ENCODE results near the gene DOCK4.

The DOCK4 gene

GRCh38 chr7:111855161-111855841 lies 350.9 kb downstream of the DOCK4 start:
- Histone ChIP-seq H3K27me3 (ENCODE audit: insufficient read depth, low read length) (no peaks in the 10 kb centered on the region), H3K79me1 (ENCODE audit: low read length) (no peaks in the 10 kb centered on the region), H4K8ac (ENCODE audit: low read depth, low read length) (no peak overlapping the region), H3K79me2 (ENCODE audit: control insufficient read depth, insufficient read depth, low read length, poor library complexity) (no peaks in the 10 kb centered on the region), H4K12ac (ENCODE audit: low read depth, low read length) (no peak overlapping the region), H3K4me3 (ENCODE audit: low read depth, low read length) (no peak overlapping the region), H2BK5ac (ENCODE audit: low read depth, low read length, poor library complexity) (no peak overlapping the region), H4K91ac (ENCODE audit: low read depth, low read length) (no peak overlapping the region), H3K9me3 (ENCODE audit: insufficient read depth, low read depth, low read length) (no peaks in the 10 kb centered on the region), H3K4me2 (ENCODE audit: low read length) (no peak overlapping the region), H3K4me1 (ENCODE audit: control insufficient read depth in 1 of 2, insufficient read depth in 2 of 2, low read length in 2 of 2) (no peaks in the 10 kb centered on the region), H2AK5ac (ENCODE audit: low read length) (no peak overlapping the region), H3K27ac (ENCODE audit: low read depth, low read length) (no peak overlapping the region), H3K14ac (ENCODE audit: low read length) (no peak overlapping the region), H3K4ac (ENCODE audit: low read depth, low read length) (no peak overlapping the region), H3K36me3 (ENCODE audit: control insufficient read depth in 1 of 2, insufficient read depth in 2 of 2, low read length in 2 of 2) (peaks cover 0 to under 1% of the 10 kb centered on the region in 2 experiments), H2AFZ (ENCODE audit: insufficient read depth, low read length, poor library complexity) (no peak overlapping the region), H2BK120ac (ENCODE audit: insufficient read depth, low read length, poor library complexity) (no peak overlapping the region), H2BK12ac (ENCODE audit: low read length) (no peak overlapping the region), H3K23ac (ENCODE audit: low read length) (no peak overlapping the region), H3K18ac (ENCODE audit: low read length) (no peak overlapping the region), H3K9ac (ENCODE audit: low read length) (no peak overlapping the region)
- WGBS (ENCODE audit: extremely low coverage, insufficient coverage, insufficient read length) = no CpG with 5 or more reads among the region's 4 CpGs
- DNase-seq = peak; percentile 4 to 61

- H3K14ac ChIP-seq (ENCODE audit: low read length) = no peak overlapping the region
- H3K4ac ChIP-seq (ENCODE audit: low read depth, low read length) = no peak overlapping the region
- H4K8ac ChIP-seq (ENCODE audit: low read depth, low read length) = no peak overlapping the region
- H3K9ac ChIP-seq (ENCODE audit: low read length) = no peak overlapping the region
- H4K12ac ChIP-seq (ENCODE audit: low read depth, low read length) = no peak overlapping the region
- H2BK12ac ChIP-seq (ENCODE audit: low read length) = no peak overlapping the region
- no peak overlapping the region for H3K18ac ChIP-seq (ENCODE audit: low read length)
- no peaks in the 10 kb centered on the region for H3K27me3 ChIP-seq (ENCODE audit: insufficient read depth, low read length)
- no peak overlapping the region for H2AFZ ChIP-seq (ENCODE audit: insufficient read depth, low read length, poor library complexity)
- H3K23ac ChIP-seq (ENCODE audit: low read length) = no peak overlapping the region
- H2AK5ac ChIP-seq (ENCODE audit: low read length) = no peak overlapping the region
- no peaks in the 10 kb centered on the region for H3K79me1 ChIP-seq (ENCODE audit: low read length)
- H3K4me3 ChIP-seq (ENCODE audit: low read depth, low read length) = no peak overlapping the region
- no peak overlapping the region for H2BK5ac ChIP-seq (ENCODE audit: low read depth, low read length, poor library complexity)
- H3K9me3 ChIP-seq (ENCODE audit: insufficient read depth, low read depth, low read length) = no peaks in the 10 kb centered on the region
- no peak overlapping the region for H3K27ac ChIP-seq (ENCODE audit: low read depth, low read length)
- no peaks in the 10 kb centered on the region for H3K4me1 ChIP-seq (ENCODE audit: control insufficient read depth in 1 of 2, insufficient read depth in 2 of 2, low read length in 2 of 2)
- no peak overlapping the region for H4K91ac ChIP-seq (ENCODE audit: low read depth, low read length)
- no peak overlapping the region for H2BK120ac ChIP-seq (ENCODE audit: insufficient read depth, low read length, poor library complexity)
- H3K79me2 ChIP-seq (ENCODE audit: control insufficient read depth, insufficient read depth, low read length, poor library complexity) = no peaks in the 10 kb centered on the region
- no CpG with 5 or more reads among the region's 10 CpGs for WGBS (ENCODE audit: extremely low coverage, insufficient coverage, insufficient read length)
- no peaks in the 10 kb centered on the region for H3K36me3 ChIP-seq (ENCODE audit: control insufficient read depth in 1 of 2, insufficient read depth in 2 of 2, low read length in 2 of 2)
- no peak overlapping the region for H3K4me2 ChIP-seq (ENCODE audit: low read length)
- peak in 1 of 2 donors; percentile 16 for DNase-seq
These were observed 352.8 kb downstream of the DOCK4 start for GRCh38 chr7:111853201-111853990.

DNA sequence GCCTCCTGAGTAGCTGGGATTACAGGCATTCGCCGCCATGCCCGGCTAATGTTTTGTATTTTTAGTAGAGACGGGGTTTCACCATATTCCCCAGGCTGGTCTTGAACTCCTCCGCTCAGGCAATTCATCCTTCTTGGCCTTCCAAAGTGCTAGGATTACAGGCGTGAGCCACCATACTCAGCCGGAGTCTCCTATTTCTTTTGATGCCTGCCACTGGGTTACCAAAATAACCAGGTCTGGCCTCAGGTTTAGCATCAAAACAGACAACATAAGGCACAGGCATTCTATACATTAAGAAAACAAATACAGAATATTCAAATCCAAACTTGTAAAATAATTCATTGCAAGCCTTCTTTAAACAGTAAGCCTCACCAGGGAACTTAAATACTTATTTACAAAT lies 354.1 kb downstream of the DOCK4 start:
- no peaks in the 10 kb centered on the region for H3K27me3 ChIP-seq (ENCODE audit: insufficient read depth, low read length)
- no peak overlapping the region for H3K14ac ChIP-seq (ENCODE audit: low read length)
- H3K4me2 ChIP-seq (ENCODE audit: low read length) = no peak overlapping the region
- H3K9ac ChIP-seq (ENCODE audit: low read length) = no peak overlapping the region
- H2AFZ ChIP-seq (ENCODE audit: insufficient read depth, low read length, poor library complexity) = no peak overlapping the region
- H3K23ac ChIP-seq (ENCODE audit: low read length) = no peak overlapping the region
- H2AK5ac ChIP-seq (ENCODE audit: low read length) = no peak overlapping the region
- no peaks in the 10 kb centered on the region for H3K4me1 ChIP-seq (ENCODE audit: control insufficient read depth in 1 of 2, insufficient read depth in 2 of 2, low read length in 2 of 2)
- H2BK12ac ChIP-seq (ENCODE audit: low read length) = no peak overlapping the region
- no peak overlapping the region for H3K4ac ChIP-seq (ENCODE audit: low read depth, low read length)
- H2BK120ac ChIP-seq (ENCODE audit: insufficient read depth, low read length, poor library complexity) = no peak overlapping the region
- no peaks in the 10 kb centered on the region for H3K79me1 ChIP-seq (ENCODE audit: low read length)
- H3K27ac ChIP-seq (ENCODE audit: low read depth, low read length) = no peak overlapping the region
- no peaks in the 10 kb centered on the region for H3K79me2 ChIP-seq (ENCODE audit: control insufficient read depth, insufficient read depth, low read length, poor library complexity)
- no peak overlapping the region for H2BK5ac ChIP-seq (ENCODE audit: low read depth, low read length, poor library complexity)
- no peak for DNase-seq
- no peak overlapping the region for H3K4me3 ChIP-seq (ENCODE audit: low read depth, low read length)
- no peaks in the 10 kb centered on the region for H3K9me3 ChIP-seq (ENCODE audit: insufficient read depth, low read depth, low read length)
- H3K36me3 ChIP-seq (ENCODE audit: control insufficient read depth in 1 of 2, insufficient read depth in 2 of 2, low read length in 2 of 2) = no peaks in the 10 kb centered on the region
- no peak overlapping the region for H4K91ac ChIP-seq (ENCODE audit: low read depth, low read length)
- no CpG with 5 or more reads among the region's 7 CpGs for WGBS (ENCODE audit: extremely low coverage, insufficient coverage, insufficient read length)
- no peak overlapping the region for H4K8ac ChIP-seq (ENCODE audit: low read depth, low read length)
- no peak overlapping the region for H4K12ac ChIP-seq (ENCODE audit: low read depth, low read length)
- H3K18ac ChIP-seq (ENCODE audit: low read length) = no peak overlapping the region

DNA sequence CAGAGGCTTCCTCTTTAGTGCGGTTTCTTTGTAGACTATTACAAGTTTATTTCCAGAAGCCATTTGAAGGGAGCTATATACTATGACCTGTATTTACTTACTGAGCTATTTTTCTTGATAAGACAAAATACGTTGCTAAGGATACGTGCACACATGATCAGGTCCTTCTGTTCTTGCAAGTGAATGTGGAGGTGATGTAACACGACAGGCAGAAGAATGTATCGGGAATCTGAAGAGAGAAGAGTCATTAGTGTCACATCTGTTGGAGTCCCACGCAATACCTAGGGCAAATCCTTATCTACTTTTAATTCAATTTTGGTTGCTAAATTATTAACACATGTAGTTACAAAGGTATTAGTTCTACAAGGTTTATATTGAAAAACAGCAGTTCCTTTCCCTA lies 359.3 kb downstream of the DOCK4 start:
- Histone ChIP-seq H3K4ac (ENCODE audit: low read depth, low read length) (no peak overlapping the region), H3K4me2 (ENCODE audit: low read length) (no peak overlapping the region), H3K14ac (ENCODE audit: low read length) (no peak overlapping the region), H4K12ac (ENCODE audit: low read depth, low read length) (no peak overlapping the region), H3K23ac (ENCODE audit: low read length) (no peak overlapping the region), H3K4me1 (ENCODE audit: control insufficient read depth in 1 of 2, insufficient read depth in 2 of 2, low read length in 2 of 2) (no peaks in the 10 kb centered on the region), H3K36me3 (ENCODE audit: control insufficient read depth in 1 of 2, insufficient read depth in 2 of 2, low read length in 2 of 2) (peaks cover 0 to 5% of the 10 kb centered on the region in 2 experiments), H3K18ac (ENCODE audit: low read length) (no peak overlapping the region), H2AFZ (ENCODE audit: insufficient read depth, low read length, poor library complexity) (no peak overlapping the region), H4K8ac (ENCODE audit: low read depth, low read length) (no peak overlapping the region), H3K27ac (ENCODE audit: low read depth, low read length) (no peak overlapping the region), H3K9ac (ENCODE audit: low read length) (no peak overlapping the region), H3K79me2 (ENCODE audit: control insufficient read depth, insufficient read depth, low read length, poor library complexity) (no peaks in the 10 kb centered on the region), H2BK120ac (ENCODE audit: insufficient read depth, low read length, poor library complexity) (no peak overlapping the region), H3K79me1 (ENCODE audit: low read length) (no peaks in the 10 kb centered on the region), H3K27me3 (ENCODE audit: insufficient read depth, low read length) (no peaks in the 10 kb centered on the region), H2BK12ac (ENCODE audit: low read length) (no peak overlapping the region), H3K4me3 (ENCODE audit: low read depth, low read length) (no peak overlapping the region), H2BK5ac (ENCODE audit: low read depth, low read length, poor library complexity) (no peak overlapping the region), H3K9me3 (ENCODE audit: insufficient read depth, low read depth, low read length) (no peaks in the 10 kb centered on the region), H2AK5ac (ENCODE audit: low read length) (no peak overlapping the region), H4K91ac (ENCODE audit: low read depth, low read length) (no peak overlapping the region)
- no CpG with 5 or more reads among the region's 6 CpGs for WGBS (ENCODE audit: extremely low coverage, insufficient coverage, insufficient read length)
- DNase-seq = peak in 1 of 2 donors; percentile 29

Data from trophoblast cell (in vitro differentiated cells and primary cell).